Frontal cortex (tissue), 4 donors: ENCODE measurements around the gene IFNA14. TPM values are rescaled to one million over a fixed set of nuclear protein-coding genes. Genes with fewer than 3 reads are reported as not detected.
"Not testable (repeated sequence)": the region's sequence is repeated elsewhere in the genome, so short reads cannot be mapped to it uniquely, and the experiment has no call there.

Experiments used
- DNase-seq, 2 donors: peaks; one replicate each; pipeline ENCODE4 v3.0.0; 2012; ENCODE audit warnings: low spot score in 2 of 2
- FAIRE-seq: peaks from 2 replicates; lab custom pipeline; 2012; peaks lifted over from hg19 to GRCh38; lab: Jason Lieb, UNC
- total RNA-seq: library from RNA; depleted of rRNA; stranded (reverse); fragments of >200 nt; gene quantifications from one replicate; pipeline ENCODE4 v1.2.3, GENCODE V29; 2014
- donor health status: control.
- donor health status: control.
- donor health status: control.

IFNA14 gene
- total RNA-seq = not detected

DNA sequence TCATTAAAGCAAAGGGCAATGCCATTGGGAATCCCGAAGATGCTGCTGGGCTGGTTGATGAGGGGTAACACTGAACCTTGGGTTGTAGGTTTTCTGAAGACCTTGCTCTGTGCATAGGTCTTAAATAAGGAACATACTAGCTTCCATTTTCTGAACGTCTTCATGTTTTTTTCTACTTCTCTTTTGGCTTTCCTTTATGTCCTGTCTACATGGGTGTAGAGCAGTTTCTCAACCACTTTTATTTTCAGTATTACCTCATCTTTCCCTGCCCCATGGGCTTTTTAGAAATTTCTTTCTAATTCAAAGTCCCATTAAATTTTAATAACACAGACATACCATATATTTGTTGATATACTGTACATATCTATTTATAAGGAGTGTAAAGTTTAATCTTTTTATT, at the start of gene IFNA14:
TSS of gene IFNA14 (minus strand) at position 95 of the 400 bp plus-strand sequence. CDS start at position 25, 70 bp downstream.
- FAIRE-seq (no peak), DNase-seq (no peak)

DNA sequence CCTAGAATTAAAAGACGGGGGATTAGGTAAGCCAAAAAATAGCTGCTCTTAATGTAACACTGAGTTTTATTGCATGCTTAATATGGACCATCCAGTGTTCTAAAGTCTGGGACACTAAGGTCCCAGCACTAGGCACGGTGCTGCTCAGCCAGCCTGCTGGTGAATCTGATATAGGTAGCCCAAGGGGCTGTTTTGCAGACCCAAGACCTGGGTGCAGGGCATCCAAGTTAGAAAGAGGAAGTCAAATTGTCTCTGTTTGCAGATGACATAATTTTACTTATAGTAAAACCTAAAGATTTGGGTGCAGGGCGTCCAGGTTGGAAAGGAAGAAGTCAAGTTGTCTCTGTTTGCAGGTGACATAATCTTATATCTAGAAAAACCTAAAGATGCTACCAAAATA, 47.5 kb upstream of the IFNA14 start:
- DNase-seq (no peak), FAIRE-seq (no peak)

GRCh38 chr9:21286659-21287058, 46.9 kb upstream of the IFNA14 start:
- no peak for DNase-seq
- no peak for FAIRE-seq

DNA sequence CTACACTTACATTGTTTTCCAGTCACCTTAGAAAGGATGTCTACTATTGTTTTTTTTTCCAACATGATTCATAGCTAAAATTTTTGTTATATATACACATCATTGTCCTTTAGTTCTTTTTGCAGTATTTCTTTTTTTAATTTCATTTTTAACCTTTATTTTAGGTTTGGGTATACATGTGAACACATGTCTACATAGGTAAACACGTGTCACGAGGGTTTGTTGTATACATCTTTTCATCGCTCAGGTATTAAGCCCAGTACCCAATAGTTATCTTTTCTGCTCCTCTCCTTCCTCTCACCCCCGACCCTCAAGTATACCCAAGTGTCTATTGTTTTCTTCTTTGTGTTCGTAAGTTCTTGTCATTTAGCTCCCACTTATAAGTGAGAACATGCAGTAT, 46.3 kb upstream of the IFNA14 start:
- DNase-seq = no peak
- no peak for FAIRE-seq

DNA sequence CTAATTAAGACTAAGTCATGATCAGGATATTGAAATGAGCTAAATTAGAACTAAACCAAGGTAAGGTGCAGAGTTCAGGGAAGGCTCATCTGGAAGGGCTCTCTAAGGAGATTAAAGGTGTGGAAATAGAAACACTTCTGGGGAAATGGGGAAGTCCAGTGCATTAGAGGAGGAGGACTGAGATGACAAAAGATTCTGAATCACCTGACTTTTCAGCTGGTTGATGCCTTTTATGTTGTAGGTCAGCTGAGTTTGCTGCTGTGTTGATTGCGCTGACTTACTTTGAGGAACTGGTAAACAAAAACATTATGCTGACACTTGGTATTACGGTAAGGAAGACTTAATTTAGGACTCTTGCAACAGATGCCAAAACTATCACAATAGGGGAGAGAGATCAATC, 41.5 kb upstream of the IFNA14 start:
- DNase-seq (no peak), FAIRE-seq (no peak)

DNA sequence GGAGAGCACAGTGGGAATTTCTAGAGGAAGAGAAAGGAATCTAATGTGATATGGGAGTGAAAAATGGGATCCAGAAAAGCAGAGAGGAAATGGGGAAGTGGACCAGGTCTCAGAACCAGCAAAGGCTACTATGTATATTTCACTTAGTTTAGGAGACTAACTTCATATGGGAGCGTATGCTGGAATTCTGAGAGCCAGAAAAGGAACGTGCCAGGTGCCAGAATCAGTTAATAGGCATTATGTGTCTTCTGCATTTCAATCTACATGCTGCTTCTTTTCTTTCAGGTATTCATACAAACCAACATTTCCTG, 28.5 kb upstream of the IFNA14 start:
- no peak for DNase-seq
- no peak for FAIRE-seq

DNA sequence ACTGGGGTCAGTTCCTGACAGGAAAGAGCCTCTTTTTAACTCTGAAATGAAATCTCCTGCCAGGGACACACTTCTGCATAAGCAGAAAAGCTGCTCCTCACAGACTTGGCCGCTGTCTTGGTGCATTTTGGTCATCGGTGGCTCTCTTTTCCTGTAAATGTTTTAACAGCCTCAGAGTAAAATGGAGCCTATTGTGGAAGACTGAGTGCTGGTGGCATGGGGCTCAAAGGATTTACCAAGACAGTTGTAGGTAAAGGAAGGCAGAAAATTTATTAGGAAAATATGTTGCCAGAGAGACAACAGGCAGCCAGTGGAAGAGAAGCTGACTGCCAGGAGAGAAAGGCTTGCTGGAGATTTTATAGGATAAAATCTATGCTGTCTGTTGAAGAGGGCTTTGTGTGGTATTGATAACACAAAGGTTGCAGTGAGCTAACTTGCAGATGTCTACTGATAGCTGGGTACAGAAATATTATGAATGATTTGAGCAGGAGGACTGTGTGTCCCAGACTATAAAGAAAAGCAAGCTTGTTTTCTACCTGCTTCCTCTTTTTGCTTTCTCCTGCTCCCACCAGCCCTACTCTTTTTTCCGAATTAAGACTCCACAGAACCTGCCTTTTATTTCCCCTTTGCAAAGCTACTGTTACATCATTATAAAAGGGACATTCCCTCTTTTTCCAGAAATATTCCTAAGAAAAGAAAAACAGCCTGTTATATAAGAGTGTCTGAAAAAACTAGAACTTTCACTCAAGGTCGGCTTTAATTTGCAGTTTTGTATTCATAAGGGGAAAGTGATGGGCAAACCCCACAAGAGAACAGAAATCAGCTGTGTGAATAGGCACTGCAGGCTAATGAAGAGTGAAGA, 27.9 kb upstream of the IFNA14 start:
- FAIRE-seq (no peak), DNase-seq (no peak)

- no peak for DNase-seq
These were observed 27.1 kb upstream of the IFNA14 start for GRCh38 chr9:21266733-21267484.

GRCh38 chr9:21265421-21266189, 25.8 kb upstream of the IFNA14 start:
- FAIRE-seq (no peak), DNase-seq (no peak)

More at GRCh38 chr9:21266733-21267484, 27.1 kb upstream of the IFNA14 start:
- no peak for FAIRE-seq

DNA sequence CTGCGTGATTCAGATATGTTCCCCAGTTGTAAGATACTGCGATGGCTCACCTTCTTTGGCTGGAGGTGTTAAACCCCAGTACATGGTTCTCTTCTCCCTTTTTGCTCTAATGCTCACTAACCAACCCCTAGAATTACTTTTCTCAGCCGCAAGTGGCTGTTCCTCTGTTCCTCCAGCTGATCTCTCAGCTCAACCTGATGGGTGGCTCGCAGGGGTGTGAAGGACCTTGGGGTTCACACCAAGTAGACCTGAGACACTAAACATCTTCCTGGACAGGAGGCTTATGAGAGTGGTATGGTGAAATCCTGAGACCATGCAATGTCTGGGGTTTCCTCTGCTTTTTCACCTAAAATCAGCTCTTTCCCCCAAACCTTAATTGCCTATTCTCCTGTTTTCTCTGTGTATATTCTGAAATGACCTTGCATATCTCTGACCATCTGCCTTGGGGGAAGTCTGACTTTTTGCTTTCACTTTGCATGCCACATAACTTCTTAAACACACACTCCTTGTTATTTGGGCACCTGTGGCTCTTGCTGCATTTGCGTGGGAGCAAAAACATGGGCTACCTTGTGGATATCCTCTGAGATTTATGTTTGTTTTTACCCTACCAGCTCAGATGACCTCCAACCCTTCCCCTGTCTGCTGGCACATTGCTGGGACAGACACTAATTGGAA, 15.9 kb upstream of the IFNA14 start:
- FAIRE-seq = no peak
- no peak for DNase-seq

GRCh38 chr9:21252721-21253547, 13.1 kb upstream of the IFNA14 start:
- FAIRE-seq (peak; percentile 79), DNase-seq (peak in 1 of 2 donors; percentile 34)

GRCh38 chr9:21251638-21252037, 11.8 kb upstream of the IFNA14 start:
- FAIRE-seq (no peak), DNase-seq (no peak)

DNA sequence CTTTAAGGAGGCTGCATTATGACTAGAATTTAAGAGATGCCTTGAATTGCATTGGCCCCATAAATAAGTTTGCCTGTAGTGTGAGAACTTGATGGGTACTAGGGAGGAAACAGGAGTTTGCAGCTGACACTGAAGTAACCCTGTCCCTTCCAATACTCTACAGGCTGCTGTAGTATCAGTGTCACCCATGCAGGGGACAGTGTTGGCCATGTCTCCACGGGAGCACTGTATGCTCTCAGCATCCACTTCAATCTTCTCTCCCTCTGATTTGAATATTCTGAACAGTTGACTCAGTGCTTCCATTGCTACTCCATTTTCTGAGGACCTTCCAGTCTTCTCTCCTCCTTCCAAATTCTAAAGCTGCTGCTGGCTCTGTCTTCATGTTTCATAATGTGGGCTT, 11.4 kb upstream of the IFNA14 start:
- no peak for FAIRE-seq
- DNase-seq = no peak

- no peak for DNase-seq
- no peak for FAIRE-seq
These were observed 5.0 kb upstream of the IFNA14 start for GRCh38 chr9:21244836-21245235.

DNA sequence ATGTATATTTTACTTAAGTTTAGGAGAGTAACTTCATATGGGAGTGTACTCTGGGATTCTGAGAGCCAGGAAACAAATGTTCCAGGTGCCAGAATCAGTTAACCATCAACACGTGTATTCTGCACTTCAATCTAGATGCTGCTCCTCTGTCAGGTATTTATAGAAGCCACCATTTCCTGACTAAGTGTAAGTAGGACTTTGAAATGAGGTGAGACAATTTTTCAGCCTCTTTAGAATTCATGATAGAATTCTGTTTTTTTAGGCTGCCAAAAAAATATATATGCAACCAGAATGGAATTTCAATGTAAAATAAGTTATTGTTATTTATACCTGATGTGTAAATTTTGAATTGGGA, 3.5 kb downstream of the IFNA14 start:
- DNase-seq, FAIRE-seq: not testable (repeated sequence)

GRCh38 chr9:21235468-21236359, 4.1 kb downstream of the IFNA14 start:
- peak in 1 of 2 donors; percentile 10 for DNase-seq
- FAIRE-seq = not testable (repeated sequence)

- DNase-seq = no peak
- no peak for FAIRE-seq
These were observed 5.6 kb downstream of the IFNA14 start for GRCh38 chr9:21234153-21234687.

GRCh38 chr9:21233258-21233657, 6.5 kb downstream of the IFNA14 start:
- no peak for DNase-seq
- no peak for FAIRE-seq
